AG10803 (cell line): Measurements from ENCODE around the gene COQ10A.
A peak's percentile ranks its signal among the peaks of the same experiment; 100 is the strongest.

Source experiments
- DNase-seq: peaks from one replicate; pipeline ENCODE4 v3.0.0; 2010; ENCODE audit warnings: low read depth
- H3K4me3 ChIP-seq: 2 replicates; pipeline ENCODE4 v1.5.1; 2011; ENCODE audit warnings: mild to moderate bottlenecking, low read length, control low read depth
- CTCF ChIP-seq: conservative IDR thresholded peaks from 2 replicates; pipeline ENCODE4 v1.5.1; 2011; ENCODE audit warnings: mild to moderate bottlenecking, low read length, control low read depth, inconsistent platforms

Gene COQ10A

GRCh38 chr12:56315249-56315621 lies 48.5 kb downstream of the COQ10A start:
- H3K4me3 ChIP-seq, result peak overlapping the region; percentile 95
- DNase-seq, result no peak
- TF ChIP-seq CTCF, result no peak

GRCh38 chr12:56315622-56316473 lies 49.1 kb downstream of the COQ10A start, which contains the start of gene CNPY2:
TSS of gene CNPY2 (minus strand) at chr12:56315988. CDS start at chr12:56315217, 771 bp downstream.
- peak; percentile 94 for DNase-seq
- H3K4me3 ChIP-seq, result peak within 1 kb of the TSS; percentile 95
- no peak; the same call in 1 of the 2 replicates for TF ChIP-seq CTCF

GRCh38 chr12:56317675-56318074 lies 50.9 kb downstream of the COQ10A start:
- DNase-seq, result no peak
- TF ChIP-seq CTCF, result no peak
- no peak overlapping the region for H3K4me3 ChIP-seq
